Fibroblast of lung (primary cell): ENCODE measurements around the gene RNPEP.

Source experiments
- CTCF ChIP-seq, 2 donors: IDR thresholded peaks in 1 of 2; conservative IDR thresholded peaks in 1 of 2; 1 replicate in 1 of 2; 2 replicates in 1 of 2; pipeline ENCODE4 v1.5.1; 2011 to 2012; ENCODE audit warnings: low read length in 2 of 2, control low read depth in 1 of 2, inconsistent platforms in 1 of 2, low read depth in 1 of 2, mild to moderate bottlenecking in 1 of 2
- EZH2 ChIP-seq: IDR thresholded peaks from 2 replicates; pipeline ENCODE4 v1.5.1; 2012; ENCODE audit warnings: low read length, control low read depth, mild to moderate bottlenecking; ENCODE audit errors: missing control alignments

GRCh38 chr1:202014915-202015661, 32.6 kb downstream of the RNPEP start:
- TF ChIP-seq CTCF (conservative IDR thresholded peaks at IDR 0.05 in 1 of 2, IDR thresholded peaks at IDR 0.05 in 1 of 2; ENCODE audit: low read depth in 1 of 2, low read length in 2 of 2) = no peak
- no peak for TF ChIP-seq EZH2
